MG63 (cell line): ENCODE data around the gene RIPK1. TPM values are rescaled to one million over a fixed set of nuclear protein-coding genes. Genes with fewer than 3 reads are reported as not detected.
A peak's percentile ranks its signal among the peaks of the same experiment; 100 is the strongest.
"Not testable (repeated sequence)": the region's sequence is repeated elsewhere in the genome, so short reads cannot be mapped to it uniquely, and the experiment has no call there.

Source experiments
- DNase-seq: peaks from one replicate; pipeline ENCODE4 v3.0.0-alpha.2; 2020
- H3K27me3 ChIP-seq: fragments of 250-450 bp; sonication (Bioruptor Pico); 2 replicates; pipeline ENCODE4 v1.5.1; 2020; ENCODE audit warnings: mild to moderate bottlenecking, moderate library complexity
- H3K36me3 ChIP-seq: fragments of 250-450 bp; sonication (Bioruptor Pico); 2 replicates; pipeline ENCODE4 v1.5.1; 2020; ENCODE audit warnings: mild to moderate bottlenecking, moderate library complexity
- H3K4me3 ChIP-seq: fragments of 250-450 bp; sonication (Bioruptor Pico); 2 replicates; pipeline ENCODE4 v1.5.1; 2020; ENCODE audit warnings: mild to moderate bottlenecking, moderate library complexity
- H3K9me3 ChIP-seq: fragments of 250-450 bp; sonication (Bioruptor Pico); 2 replicates; pipeline ENCODE4 v1.5.1; 2020; ENCODE audit warnings: mild to moderate bottlenecking, moderate library complexity
- total RNA-seq: library from RNA; depleted of rRNA; stranded (reverse); fragments of >200 nt; shearing (Covaris generic); gene quantifications from 2 replicates; pipeline ENCODE4 v1.2.3, GENCODE V29; 2014; ENCODE audit warnings: low replicate concordance

The RIPK1 gene
- total RNA-seq, 1 experiment from 2014 or later = 10.1 TPM

DNA sequence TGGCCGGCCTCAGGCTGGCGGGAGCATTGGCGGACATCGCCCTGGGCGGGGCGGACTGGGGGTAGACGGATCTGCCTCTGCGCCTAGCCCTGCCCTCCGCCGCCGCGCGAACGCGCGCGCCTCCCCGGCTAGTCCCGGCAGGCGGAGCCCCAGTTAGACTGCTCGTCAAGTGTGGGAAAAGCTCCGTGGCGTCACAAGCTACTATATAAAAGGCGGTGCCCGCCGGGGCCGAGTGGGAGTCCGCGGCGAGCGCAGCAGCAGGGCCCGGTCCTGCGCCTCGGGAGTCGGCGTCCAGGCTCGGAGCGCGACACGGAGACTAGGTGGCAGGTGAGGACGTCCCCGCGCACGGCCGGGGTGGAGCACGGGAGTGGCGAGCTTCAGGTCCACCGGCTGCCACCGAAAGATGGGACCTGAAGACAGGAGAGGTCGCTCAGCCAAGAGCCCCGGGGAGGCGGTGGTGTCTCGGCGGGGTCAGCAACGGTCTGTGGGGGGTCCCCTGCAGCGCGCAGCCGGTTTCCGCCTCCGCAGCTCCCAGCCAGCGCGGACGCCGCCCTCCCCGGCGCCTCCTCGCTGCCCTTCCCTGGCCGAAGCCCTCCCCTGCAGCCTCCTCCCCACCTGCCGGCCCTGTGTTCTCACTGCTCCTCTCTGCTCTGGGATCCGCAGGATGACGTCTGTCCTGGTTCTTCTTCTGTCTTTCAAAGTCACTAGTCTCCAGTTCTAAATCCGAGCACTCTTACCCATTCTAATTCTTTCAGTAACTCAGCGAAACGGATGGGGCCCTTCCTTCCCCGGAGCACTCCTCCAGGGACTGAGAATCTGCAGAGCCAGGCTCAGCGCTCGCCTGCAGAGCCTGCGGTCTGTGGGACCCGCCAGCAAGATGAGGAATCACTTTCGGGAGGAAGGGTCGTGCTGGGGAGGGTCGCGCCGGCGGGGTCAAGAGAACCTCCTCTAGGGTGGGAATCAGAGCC, 4.3 kb upstream of the RIPK1 start:
- no peaks in the 10 kb centered on the region for H3K9me3 ChIP-seq
- H3K36me3 ChIP-seq = no peaks in the 10 kb centered on the region
- no peaks in the 10 kb centered on the region for H3K27me3 ChIP-seq
- peak overlapping the region; percentile 57 for H3K4me3 ChIP-seq
- DNase-seq = peak; percentile 88

DNA sequence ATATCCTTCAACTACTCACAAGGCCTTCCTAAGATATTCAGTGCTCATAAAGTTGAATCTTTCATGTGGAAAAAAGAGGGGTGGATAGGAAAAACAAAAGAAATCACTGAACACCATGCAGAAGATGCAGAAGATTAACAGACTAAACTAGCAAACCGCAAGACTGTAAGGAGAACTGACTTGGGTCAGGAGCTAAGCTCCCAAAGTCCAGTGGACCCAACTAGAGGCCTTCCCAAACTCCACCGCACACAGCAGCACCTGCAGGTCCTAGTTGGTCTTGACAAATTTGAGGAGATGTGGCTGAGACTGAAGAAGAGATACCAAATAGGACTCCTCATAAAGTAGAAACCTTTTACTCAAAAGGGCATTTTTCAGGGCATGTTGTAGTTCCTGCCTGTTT, 3.3 kb downstream of the RIPK1 start:
- DNase-seq = no peak
- Histone ChIP-seq H3K4me3 (no peak overlapping the region), H3K27me3 (no peaks in the 10 kb centered on the region), H3K36me3 (peaks cover 6% of the 10 kb centered on the region), H3K9me3 (no peaks in the 10 kb centered on the region)

DNA sequence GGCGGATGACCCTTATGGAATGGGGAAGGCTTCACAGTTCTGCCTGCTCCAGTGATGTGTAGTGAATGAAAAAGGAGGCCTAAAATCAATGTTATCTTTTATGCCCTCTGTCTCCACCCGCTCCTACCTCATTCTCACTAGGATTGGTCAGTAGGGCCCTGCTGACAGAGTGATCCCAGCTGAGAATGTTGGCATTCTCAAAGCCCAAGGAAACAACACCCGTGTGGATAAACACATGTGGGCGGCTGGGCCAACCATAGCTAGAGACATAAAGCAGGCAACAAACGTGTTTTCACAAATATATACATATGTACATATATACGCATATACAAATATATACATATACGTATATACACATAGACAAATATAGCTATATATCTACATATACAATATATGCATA, 4.5 kb downstream of the RIPK1 start:
- no peak overlapping the region for H3K4me3 ChIP-seq
- peaks cover 11% of the 10 kb centered on the region for H3K36me3 ChIP-seq
- no peaks in the 10 kb centered on the region for H3K27me3 ChIP-seq
- DNase-seq = no peak
- H3K9me3 ChIP-seq = no peaks in the 10 kb centered on the region

DNA sequence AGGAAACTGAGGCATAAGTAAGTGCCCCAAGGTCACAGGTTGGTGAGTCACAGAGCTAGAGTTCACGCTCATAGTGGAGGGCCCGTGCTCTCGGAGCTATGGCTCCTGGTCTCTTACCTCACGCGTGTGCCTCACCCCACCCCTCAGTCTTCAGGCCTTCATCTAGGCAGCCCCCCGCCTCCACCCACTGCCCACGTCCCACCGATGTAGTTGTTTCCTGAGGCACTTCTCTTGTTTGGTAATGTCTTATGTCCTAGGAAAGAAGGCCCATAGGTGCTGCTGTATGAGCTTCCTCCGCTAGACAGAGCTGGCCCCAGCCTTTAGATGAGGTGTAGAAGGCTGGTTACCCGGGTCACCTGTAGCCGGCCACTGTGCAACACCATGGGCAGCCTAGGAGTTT, 5.1 kb downstream of the RIPK1 start:
- no peaks in the 10 kb centered on the region for H3K27me3 ChIP-seq
- H3K9me3 ChIP-seq = no peaks in the 10 kb centered on the region
- H3K4me3 ChIP-seq = no peak overlapping the region
- DNase-seq = no peak
- peaks cover 14% of the 10 kb centered on the region for H3K36me3 ChIP-seq

DNA sequence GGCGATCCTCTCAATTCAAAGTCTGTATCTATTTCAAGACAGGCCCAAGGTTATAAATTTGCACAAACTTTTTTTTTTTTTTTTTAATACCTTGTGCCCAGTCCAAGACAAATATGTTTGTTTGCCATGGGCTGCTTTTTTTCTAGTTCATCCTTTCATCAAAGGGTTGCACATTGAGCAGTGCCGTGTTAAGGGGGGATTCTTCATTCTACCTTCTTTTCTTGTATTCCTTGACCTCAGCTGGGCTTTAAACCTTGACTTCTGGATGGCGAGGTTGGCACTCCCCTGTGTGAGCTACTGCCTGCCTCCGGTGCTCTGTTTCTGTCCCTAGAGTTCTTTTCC, 7.4 kb downstream of the RIPK1 start:
- peaks cover 16% of the 10 kb centered on the region for H3K36me3 ChIP-seq
- H3K27me3 ChIP-seq = no peaks in the 10 kb centered on the region
- H3K4me3 ChIP-seq = no peak overlapping the region
- H3K9me3 ChIP-seq = no peaks in the 10 kb centered on the region
- no peak for DNase-seq

DNA sequence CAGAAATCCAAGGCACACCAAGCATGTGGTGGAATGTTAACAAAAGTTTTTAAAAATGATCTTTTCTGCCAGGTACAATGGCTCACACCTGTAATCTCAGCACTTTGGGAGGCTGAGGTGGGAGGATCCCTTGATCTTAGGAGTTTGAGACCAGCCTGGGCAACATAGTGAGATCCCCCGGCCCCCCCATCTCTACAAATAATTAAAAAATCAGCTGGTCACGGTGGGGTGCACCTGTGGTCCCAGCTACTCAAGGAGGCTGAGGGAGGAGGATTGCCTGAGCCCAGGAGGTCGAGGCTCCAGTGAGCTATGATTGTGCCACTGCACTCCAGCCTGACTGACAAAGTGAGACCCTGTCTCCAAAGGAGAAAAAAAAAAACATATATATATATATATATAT, 8.0 kb downstream of the RIPK1 start:
- DNase-seq = no peak
- H3K9me3 ChIP-seq = no peaks in the 10 kb centered on the region
- H3K4me3 ChIP-seq = no peak overlapping the region
- H3K36me3 ChIP-seq = peaks cover 19% of the 10 kb centered on the region
- no peaks in the 10 kb centered on the region for H3K27me3 ChIP-seq

DNA sequence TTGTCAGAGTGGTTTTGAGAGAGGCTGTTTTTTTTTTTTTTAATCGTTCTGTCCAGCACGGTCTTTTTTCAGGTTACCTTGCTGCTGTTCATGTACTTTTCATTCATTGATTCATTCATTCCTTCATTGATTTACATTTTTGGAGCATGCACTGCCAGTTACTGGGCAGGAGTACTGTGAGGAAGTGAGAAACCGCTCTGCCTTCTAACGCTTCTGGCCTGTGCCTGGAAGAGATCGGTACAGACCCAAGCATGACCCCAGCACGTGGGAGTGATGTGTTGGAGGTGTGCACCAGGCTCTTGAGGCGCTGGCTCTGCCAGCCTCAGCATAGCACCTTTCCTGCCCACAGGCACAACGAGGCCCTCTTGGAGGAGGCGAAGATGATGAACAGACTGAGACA, 9.1 kb downstream of the RIPK1 start:
- Histone ChIP-seq H3K27me3 (no peaks in the 10 kb centered on the region), H3K36me3 (peaks cover 19% of the 10 kb centered on the region), H3K9me3 (no peaks in the 10 kb centered on the region), H3K4me3 (no peak overlapping the region)
- no peak for DNase-seq

DNA sequence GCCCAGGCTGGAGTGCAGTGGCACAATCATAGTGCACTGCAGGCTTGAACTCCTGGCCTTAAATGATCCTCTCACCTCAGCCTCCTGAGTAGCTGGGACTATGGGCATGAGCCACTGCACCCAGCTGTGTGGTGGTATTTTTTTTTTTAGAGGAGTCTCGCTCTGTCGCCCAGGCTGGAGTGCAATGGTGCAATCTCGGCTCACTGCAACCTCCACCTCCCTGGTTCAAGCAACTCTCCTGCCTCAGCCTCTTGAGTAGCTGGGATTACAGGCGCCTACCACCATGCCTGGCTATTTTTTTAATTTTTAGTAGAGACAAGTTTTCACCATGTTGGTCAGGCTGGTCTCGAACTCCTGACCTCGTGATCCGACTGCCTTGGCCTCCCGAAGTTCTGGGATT, 10.7 kb downstream of the RIPK1 start:
- peaks cover 18% of the 10 kb centered on the region for H3K36me3 ChIP-seq
- H3K27me3 ChIP-seq, DNase-seq, H3K9me3 ChIP-seq, H3K4me3 ChIP-seq: not testable (repeated sequence)

DNA sequence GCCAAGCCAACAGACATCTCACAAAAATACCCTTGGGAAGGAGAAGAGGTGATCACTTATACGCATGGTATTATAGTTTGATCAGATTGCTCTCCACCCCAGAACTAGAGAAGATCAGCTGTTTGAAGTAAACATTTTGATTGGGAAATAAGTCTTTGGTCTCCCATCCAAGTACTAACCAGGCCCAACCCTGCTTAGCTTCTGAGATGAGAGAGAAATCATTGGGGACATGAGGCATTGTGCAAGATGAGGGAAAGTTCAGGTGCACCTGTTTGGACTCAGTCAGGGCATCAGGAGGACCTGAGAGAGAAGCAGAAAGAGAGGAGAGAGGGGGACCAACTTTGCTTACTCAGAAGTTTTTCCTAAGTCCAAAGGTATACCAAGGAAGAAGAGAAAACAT, 11.4 kb downstream of the RIPK1 start:
- H3K36me3 ChIP-seq = peaks cover 18% of the 10 kb centered on the region
- no peak for DNase-seq
- H3K27me3 ChIP-seq = no peaks in the 10 kb centered on the region
- H3K9me3 ChIP-seq = no peaks in the 10 kb centered on the region
- H3K4me3 ChIP-seq = no peak overlapping the region

DNA sequence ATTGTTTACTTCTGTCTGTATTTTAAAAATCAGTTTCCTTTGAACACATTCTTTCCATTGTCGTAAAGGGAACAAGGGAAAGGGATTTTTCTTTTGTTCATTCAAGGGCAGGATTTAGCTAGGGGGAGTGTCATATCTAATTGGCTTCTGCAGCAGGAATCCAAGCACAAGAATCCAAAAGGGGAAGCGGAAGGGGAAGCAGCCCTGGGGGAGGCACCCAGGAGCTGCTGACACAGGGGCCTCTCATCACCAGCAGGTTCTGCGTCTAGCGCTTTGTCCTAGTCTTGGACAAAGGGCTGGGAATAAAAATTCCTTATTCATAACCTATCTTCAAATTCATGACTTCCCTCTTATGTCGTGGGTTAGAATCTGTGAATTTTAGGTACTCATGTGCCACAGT, 13.7 kb downstream of the RIPK1 start:
- Histone ChIP-seq H3K27me3 (no peaks in the 10 kb centered on the region), H3K4me3 (no peak overlapping the region), H3K36me3 (peaks cover 18% of the 10 kb centered on the region), H3K9me3 (no peaks in the 10 kb centered on the region)
- DNase-seq = no peak

DNA sequence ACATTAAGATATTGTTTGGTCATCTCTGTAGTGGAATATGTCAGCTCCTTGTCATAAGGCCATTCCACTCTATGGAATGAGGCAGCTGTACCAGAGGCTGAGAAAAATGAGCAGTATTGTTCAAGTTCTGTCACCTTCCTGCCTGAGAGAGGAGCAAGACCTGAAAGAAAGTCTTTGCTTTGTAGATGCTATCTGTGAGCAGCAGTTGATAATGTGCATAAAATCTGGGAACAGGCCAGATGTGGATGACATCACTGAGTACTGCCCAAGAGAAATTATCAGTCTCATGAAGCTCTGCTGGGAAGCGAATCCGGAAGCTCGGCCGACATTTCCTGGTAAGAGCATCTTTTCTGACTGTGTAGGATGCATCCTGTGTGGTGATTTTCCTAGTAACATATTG, 16.8 kb downstream of the RIPK1 start:
- H3K27me3 ChIP-seq = no peaks in the 10 kb centered on the region
- H3K9me3 ChIP-seq = no peaks in the 10 kb centered on the region
- peaks cover 11% of the 10 kb centered on the region for H3K36me3 ChIP-seq
- DNase-seq = no peak
- H3K4me3 ChIP-seq = no peak overlapping the region

DNA sequence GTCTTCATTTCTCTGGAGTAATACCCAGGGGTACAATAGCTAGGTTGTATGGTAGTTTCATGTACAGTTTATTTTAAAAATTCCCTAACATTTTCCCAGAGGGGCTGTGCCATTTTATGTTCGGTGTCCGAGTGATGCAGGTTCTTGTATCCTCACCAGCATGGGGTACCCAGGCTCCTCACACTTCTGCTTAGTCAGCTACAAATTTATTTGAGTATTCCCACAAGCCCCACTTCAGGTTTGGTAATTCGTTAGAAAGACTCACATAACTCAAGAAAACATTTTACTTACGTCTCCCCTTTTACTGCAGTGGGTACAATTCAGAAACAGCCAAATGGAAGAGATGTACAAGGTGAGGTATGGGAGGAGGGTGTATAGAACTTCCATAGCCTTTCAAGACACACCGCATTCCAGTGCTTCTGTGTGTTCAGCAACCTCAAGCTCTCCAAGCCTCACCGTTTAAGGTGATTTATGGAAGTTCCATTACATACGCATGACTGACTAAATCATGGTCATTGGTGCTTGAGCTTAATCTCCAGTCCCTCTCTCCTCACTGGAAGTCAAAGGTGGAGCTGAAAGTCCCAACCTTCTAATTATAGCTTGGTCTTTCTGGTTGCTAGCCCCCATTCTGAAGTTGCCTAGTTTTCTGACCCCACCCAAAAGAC, 18.1 kb downstream of the RIPK1 start:
- no peak for DNase-seq
- no peaks in the 10 kb centered on the region for H3K9me3 ChIP-seq
- no peaks in the 10 kb centered on the region for H3K27me3 ChIP-seq
- peaks cover 5% of the 10 kb centered on the region for H3K36me3 ChIP-seq
- H3K4me3 ChIP-seq = no peak overlapping the region

DNA sequence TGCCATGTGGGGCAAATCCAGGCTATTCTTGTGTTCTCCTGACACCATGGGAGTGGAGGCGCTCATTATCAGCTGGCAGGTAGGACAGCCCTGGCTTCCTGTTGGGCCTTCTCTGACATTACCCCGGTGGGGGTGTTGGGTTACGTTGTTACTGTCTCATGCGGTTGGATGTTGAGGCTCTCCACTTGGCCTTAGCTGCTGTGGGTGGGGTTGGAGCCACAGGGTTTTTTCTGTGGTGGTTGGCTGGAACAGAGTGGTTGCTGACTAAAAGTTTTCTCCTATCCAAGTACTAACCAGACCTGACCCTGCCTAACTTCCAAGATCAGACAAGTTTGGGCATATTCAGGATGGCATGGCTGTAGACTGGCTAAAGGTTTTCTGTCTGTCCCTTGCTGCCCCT, 20.2 kb downstream of the RIPK1 start:
- no peaks in the 10 kb centered on the region for H3K27me3 ChIP-seq
- DNase-seq = peak; percentile 5
- peaks cover 3% of the 10 kb centered on the region; the same call in 1 of the 2 replicates for H3K36me3 ChIP-seq
- H3K4me3 ChIP-seq = no peak overlapping the region
- H3K9me3 ChIP-seq = no peaks in the 10 kb centered on the region

DNA sequence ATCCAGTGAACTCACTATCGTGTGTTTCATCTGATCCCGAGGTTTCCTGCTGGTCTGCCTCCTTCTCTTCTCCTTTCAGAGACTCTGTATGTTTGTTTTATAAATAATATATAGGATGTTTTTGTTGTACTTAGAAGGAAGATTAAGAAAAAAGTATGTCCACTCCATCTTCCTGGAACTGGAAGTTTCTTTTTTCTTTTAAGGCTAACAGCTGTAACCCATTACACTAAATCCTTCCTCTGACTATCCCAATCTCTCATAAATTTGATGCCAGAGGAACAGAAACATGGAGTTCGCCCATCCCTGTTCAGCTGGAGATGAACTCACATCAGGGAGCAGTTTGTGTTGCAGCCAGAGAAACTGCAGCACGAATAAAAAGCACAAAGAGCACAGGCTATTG, 20.7 kb downstream of the RIPK1 start:
- H3K36me3 ChIP-seq = peaks cover 3% of the 10 kb centered on the region; the same call in 1 of the 2 replicates
- no peak overlapping the region for H3K4me3 ChIP-seq
- no peaks in the 10 kb centered on the region for H3K27me3 ChIP-seq
- H3K9me3 ChIP-seq = no peaks in the 10 kb centered on the region
- DNase-seq = no peak

DNA sequence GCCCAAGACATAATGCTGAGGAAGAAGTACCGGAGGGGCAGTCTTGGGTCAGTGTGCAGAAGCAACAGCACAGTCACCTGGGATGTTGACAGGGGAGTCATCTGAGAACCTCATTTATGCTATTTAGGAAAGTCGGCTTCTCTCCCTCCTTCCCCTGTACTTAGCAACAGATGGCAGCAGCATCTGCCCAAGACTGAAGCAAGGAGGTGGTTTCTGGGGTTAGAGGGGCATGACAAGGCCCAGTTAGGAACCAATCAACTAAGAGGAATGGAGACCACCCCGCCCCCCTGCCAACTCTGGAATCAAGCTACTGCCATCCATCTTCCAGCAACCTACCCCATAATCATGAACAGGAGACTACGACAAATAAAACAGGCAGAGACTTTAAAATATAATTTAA, 21.7 kb downstream of the RIPK1 start:
- Histone ChIP-seq H3K9me3 (no peaks in the 10 kb centered on the region), H3K4me3 (no peak overlapping the region), H3K27me3 (no peaks in the 10 kb centered on the region), H3K36me3 (peaks cover 3% of the 10 kb centered on the region; the same call in 1 of the 2 replicates)
- no peak for DNase-seq

DNA sequence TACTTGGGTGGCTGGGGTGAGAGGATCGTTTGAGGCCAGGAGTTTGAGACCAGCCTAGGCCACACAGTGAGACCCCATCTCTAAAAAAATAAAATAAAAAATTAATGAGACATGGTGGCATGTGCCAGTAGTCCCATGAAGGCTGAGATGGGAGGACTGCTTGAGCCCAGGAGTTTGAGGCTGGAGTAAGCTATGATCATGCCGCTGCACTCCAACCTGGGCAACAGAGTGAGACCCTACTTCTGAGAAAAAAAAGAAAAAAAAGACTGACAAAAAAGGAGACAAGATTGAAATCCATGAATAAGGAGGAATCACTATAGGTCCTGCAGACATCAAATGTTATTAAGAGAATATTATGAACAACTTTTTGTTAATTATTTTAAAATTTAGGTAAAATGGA, 26.5 kb downstream of the RIPK1 start:
- no peaks in the 10 kb centered on the region for H3K9me3 ChIP-seq
- H3K36me3 ChIP-seq = peaks cover 8% of the 10 kb centered on the region; the same call in 1 of the 2 replicates
- no peaks in the 10 kb centered on the region for H3K27me3 ChIP-seq
- no peak overlapping the region for H3K4me3 ChIP-seq
- no peak for DNase-seq

DNA sequence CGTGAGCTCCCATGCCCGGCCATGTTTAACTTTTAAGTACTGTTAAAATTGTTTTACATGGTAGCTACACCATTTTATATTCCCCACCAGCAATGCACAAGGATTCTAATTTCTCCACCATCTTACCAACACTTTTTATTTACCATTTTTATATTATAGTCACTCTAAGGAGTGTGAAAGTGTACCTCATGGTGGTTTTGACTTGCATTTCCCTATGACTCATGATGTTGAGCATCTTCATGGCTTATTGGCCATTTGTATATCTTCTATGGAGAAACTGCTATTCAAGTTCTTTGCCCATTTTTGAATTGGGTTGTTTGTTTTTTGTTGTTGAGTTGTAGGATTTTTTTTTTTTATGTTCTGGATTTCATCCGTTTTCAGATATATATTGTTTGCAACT, 34.6 kb downstream of the RIPK1 start:
- no peak for DNase-seq
- Histone ChIP-seq H3K36me3 (peaks cover 6% of the 10 kb centered on the region; the same call in 1 of the 2 replicates), H3K9me3 (no peaks in the 10 kb centered on the region), H3K4me3 (no peak overlapping the region), H3K27me3 (no peaks in the 10 kb centered on the region)
